HG02642 (cell line): Measurements from ENCODE around the gene PACRGL.
A peak's percentile ranks its signal among the peaks of the same experiment; 100 is the strongest.
"Not testable (repeated sequence)": the region's sequence is repeated elsewhere in the genome, so short reads cannot be mapped to it uniquely, and the experiment has no call there.

Source experiments
- ATAC-seq: cut with Tn5 transposase; IDR thresholded peaks from one replicate; pipeline ENCODE4 v1.9.1; 2021; ENCODE audit warnings: mild to moderate bottlenecking; ENCODE audit not compliant: unreplicated experiment, poor library complexity

The PACRGL gene

GRCh38 chr4:20723019-20723418, 22.8 kb downstream of the PACRGL start:
- no peak for ATAC-seq

- no peak for ATAC-seq
Observed at GRCh38 chr4:20723463-20723862, 23.2 kb downstream of the PACRGL start.

GRCh38 chr4:20724915-20725314, 24.7 kb downstream of the PACRGL start:
- ATAC-seq, result no peak

GRCh38 chr4:20735931-20736330, 35.7 kb downstream of the PACRGL start:
- ATAC-seq, result no peak

- not testable (repeated sequence) for ATAC-seq
Observed at GRCh38 chr4:20746000-20746399, 45.7 kb downstream of the PACRGL start.

- ATAC-seq, result no peak
Observed at GRCh38 chr4:20752641-20753040, 52.4 kb downstream of the PACRGL start.

- no peak for ATAC-seq
Observed at GRCh38 chr4:20754036-20754435, 53.8 kb downstream of the PACRGL start.

- no peak for ATAC-seq
Observed at GRCh38 chr4:20760053-20760452, 59.8 kb downstream of the PACRGL start.

GRCh38 chr4:20761382-20761781, 61.1 kb downstream of the PACRGL start:
- no peak for ATAC-seq

GRCh38 chr4:20761826-20762225, 61.6 kb downstream of the PACRGL start:
- ATAC-seq, result no peak

- no peak for ATAC-seq
Observed at GRCh38 chr4:20764366-20764992, 64.2 kb downstream of the PACRGL start.

- peak; percentile 82 for ATAC-seq
Observed at GRCh38 chr4:20773144-20773997, 73.1 kb downstream of the PACRGL start.

- no peak for ATAC-seq
Observed at GRCh38 chr4:20778896-20779295, 78.6 kb downstream of the PACRGL start.

- not testable (repeated sequence) for ATAC-seq
Observed at GRCh38 chr4:20783134-20783533, 82.9 kb downstream of the PACRGL start.

- ATAC-seq, result no peak
Observed at GRCh38 chr4:20787940-20788665, 87.8 kb downstream of the PACRGL start.
